ENCODE data around the gene RNF41. TPM values are rescaled to one million over a fixed set of nuclear protein-coding genes. Genes with fewer than 3 reads are reported as not detected.

RNF41 gene
- total and polyA plus RNA-seq, 2 donors (not counting 3 experiments of a cell fraction or from before 2014, with no cell fraction given), result 88.3 to 203 TPM

- POLR2A ChIA-PET, result no interaction called here
- FAIRE-seq, result no peak
- DNase-seq (ENCODE audit: low read depth, low spot score), result no peak
- H3K9me1 ChIP-seq (replicated peaks; ENCODE audit: control insufficient read depth, extremely low read depth, insufficient read depth, low read length), result no peaks in the 10 kb centered on the region
- no peaks in the 10 kb centered on the region for H3K79me2 ChIP-seq (ENCODE audit: control insufficient read depth, insufficient read depth, low read length)
- CTCF ChIA-PET, result interaction anchor here (1.0 to 1.6 kb wide), 2 partner anchors 17 to 53 kb away, joined by 3 to 7 read pairs; partner anchors contain the start of gene SMARCC2
- TF ChIP-seq CTCF (IDR thresholded peaks at IDR 0.05; ENCODE audit: extremely low read depth in 1 of 2, insufficient read depth in 1 of 2, low read depth in 1 of 2, low read length in 2 of 2) (no peak), POLR2A (IDR thresholded peaks at IDR 0.05; ENCODE audit: low read depth, low read length) (no peak), FOS (IDR thresholded peaks at IDR 0.05; ENCODE audit: borderline replicate concordance, insufficient read depth, low read length) (no peak)
- no peak overlapping the region for H3K4me3 ChIP-seq (replicated peaks in 1 of 3; ENCODE audit: insufficient read depth in 1 of 3, low read depth in 1 of 3, low read length in 3 of 3)
- no peak overlapping the region for H3K27ac ChIP-seq (ENCODE audit: insufficient read depth, low read depth, low read length)
- no peak overlapping the region for H3K9ac ChIP-seq (replicated peaks; ENCODE audit: extremely low read depth, insufficient read depth, low read length)
- no TSS peak for BruUV-seq (replicated peaks)
- peaks cover 7% of the 10 kb centered on the region for H3K4me1 ChIP-seq (ENCODE audit: control insufficient read depth, extremely low read depth, insufficient read depth, low read length)
- dilution Hi-C loops (cut with MboI; ENCODE audit: extremely low pct_ligation_motif_present, low sequenced_read_pairs) (no loop called here), intact Hi-C loops (cut with micrococcal nuclease) (no loop called here)
- H3K36me3 ChIP-seq (ENCODE audit: control insufficient read depth in 2 of 2, extremely low read depth in 1 of 2, insufficient read depth in 2 of 2, low read length in 2 of 2), result peaks cover 18 to 53% of the 10 kb centered on the region in 2 experiments
- H3K4me2 ChIP-seq (ENCODE audit: insufficient read depth, low read length), result no peak overlapping the region
- H2AFZ ChIP-seq (ENCODE audit: low read depth, low read length), result no peak overlapping the region
- no peaks in the 10 kb centered on the region for H4K20me1 ChIP-seq (replicated peaks; ENCODE audit: control insufficient read depth, extremely low read depth, insufficient read depth, low read length)
- no peaks in the 10 kb centered on the region for H3K9me3 ChIP-seq (replicated peaks; ENCODE audit: control insufficient read depth, insufficient read depth, low read length)
- H3K27me3 ChIP-seq (ENCODE audit: control insufficient read depth in 2 of 2, insufficient read depth in 2 of 2, low read length in 2 of 2), result no peaks in the 10 kb centered on the region
Measured at GRCh38 chr12:56172839-56173238, 48.9 kb downstream of the RNF41 start.

GRCh38 chr12:56169229-56169759 lies 52.4 kb downstream of the RNF41 start:
- Histone ChIP-seq H3K27ac (ENCODE audit: insufficient read depth, low read depth, low read length) (no peak overlapping the region), H3K27me3 (ENCODE audit: control insufficient read depth in 2 of 2, insufficient read depth in 2 of 2, low read length in 2 of 2) (no peaks in the 10 kb centered on the region), H3K4me2 (ENCODE audit: insufficient read depth, low read length) (no peak overlapping the region), H3K36me3 (ENCODE audit: control insufficient read depth in 2 of 2, extremely low read depth in 1 of 2, insufficient read depth in 2 of 2, low read length in 2 of 2) (peaks cover 17 to 54% of the 10 kb centered on the region in 2 experiments), H4K20me1 (replicated peaks; ENCODE audit: control insufficient read depth, extremely low read depth, insufficient read depth, low read length) (no peaks in the 10 kb centered on the region), H3K9ac (replicated peaks; ENCODE audit: extremely low read depth, insufficient read depth, low read length) (no peak overlapping the region), H3K9me1 (replicated peaks; ENCODE audit: control insufficient read depth, extremely low read depth, insufficient read depth, low read length) (no peaks in the 10 kb centered on the region), H3K79me2 (ENCODE audit: control insufficient read depth, insufficient read depth, low read length) (no peaks in the 10 kb centered on the region), H3K4me1 (ENCODE audit: control insufficient read depth, extremely low read depth, insufficient read depth, low read length) (peaks cover 7% of the 10 kb centered on the region), H2AFZ (ENCODE audit: low read depth, low read length) (no peak overlapping the region), H3K9me3 (replicated peaks; ENCODE audit: control insufficient read depth, insufficient read depth, low read length) (no peaks in the 10 kb centered on the region), H3K4me3 (replicated peaks in 1 of 3; ENCODE audit: insufficient read depth in 1 of 3, low read depth in 1 of 3, low read length in 3 of 3) (no peak overlapping the region)
- TF ChIP-seq MAX (IDR thresholded peaks at IDR 0.05; ENCODE audit: insufficient read depth, insufficient read length), result no peak
- TF ChIP-seq FOS (IDR thresholded peaks at IDR 0.05; ENCODE audit: borderline replicate concordance, insufficient read depth, low read length), result no peak
- TF ChIP-seq POLR2AphosphoS5 (IDR thresholded peaks at IDR 0.05; ENCODE audit: insufficient read depth, low read depth, low read length), result no peak
- no peak for TF ChIP-seq EZH2 (IDR thresholded peaks at IDR 0.05; ENCODE audit: borderline replicate concordance, low read depth, low read length, severe bottlenecking)
- BruUV-seq (replicated peaks), result no TSS peak
- FAIRE-seq, result peak; percentile 55
- dilution Hi-C loops (cut with MboI; ENCODE audit: extremely low pct_ligation_motif_present, low sequenced_read_pairs), result no loop called here
- ChIA-PET CTCF (interaction anchor here (1.0 to 2.4 kb wide), 2 partner anchors 20 to 51 kb away, joined by 3 to 6 read pairs; partner anchors contain the start of genes SMARCC2 and ZC3H10), POLR2A (interaction anchor here (1.1 to 1.5 kb wide), 2 partner anchors 10 to 27 kb away, joined by 3 to 7 read pairs; no protein-coding TSS in a partner anchor)
- DNase-seq (ENCODE audit: low read depth, low spot score), result no peak
- intact Hi-C loops (cut with micrococcal nuclease), result no loop called here

Data from endothelial cell of umbilical vein (primary cell).